ENCODE measurements around the gene PLOD1.
"Not testable (repeated sequence)": the region's sequence is repeated elsewhere in the genome, so short reads cannot be mapped to it uniquely, and the experiment has no call there.

Gene PLOD1

DNA sequence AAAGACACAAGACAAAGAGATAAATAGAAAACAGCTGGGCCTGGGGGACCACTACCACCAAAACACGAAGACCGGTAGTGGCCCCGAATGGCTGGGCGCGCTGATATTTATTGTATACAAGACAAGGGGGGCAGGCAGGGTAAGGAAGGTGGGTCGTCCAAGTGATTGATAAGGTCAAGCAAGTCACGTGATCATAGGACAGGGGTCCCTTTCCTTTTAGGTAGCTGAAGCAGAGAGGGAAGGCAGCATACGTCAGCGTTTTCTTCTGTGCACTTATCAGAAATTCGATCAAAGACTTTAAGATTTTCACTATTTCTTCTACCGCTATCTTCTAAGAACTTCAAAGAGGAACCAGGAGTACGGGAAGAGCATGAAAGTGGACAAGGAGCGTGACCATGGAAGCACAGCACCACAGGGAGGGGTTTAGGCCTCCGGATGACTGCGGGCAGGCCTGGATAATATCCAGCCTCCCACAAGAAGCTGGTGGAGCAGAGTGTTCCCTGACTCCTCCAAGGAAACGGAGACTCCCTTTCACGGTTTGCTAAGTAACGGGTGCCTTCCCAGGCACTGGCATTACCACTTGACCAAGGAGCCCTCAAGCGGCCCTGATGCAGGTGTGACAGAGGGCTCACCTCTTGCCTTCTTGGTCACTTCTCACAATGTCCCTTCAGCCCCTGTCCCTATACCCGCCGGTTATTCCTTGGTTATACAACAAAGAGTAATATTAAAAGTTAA lies 21.9 kb upstream of the PLOD1 start:
- not testable (repeated sequence) for FAIRE-seq

DNA sequence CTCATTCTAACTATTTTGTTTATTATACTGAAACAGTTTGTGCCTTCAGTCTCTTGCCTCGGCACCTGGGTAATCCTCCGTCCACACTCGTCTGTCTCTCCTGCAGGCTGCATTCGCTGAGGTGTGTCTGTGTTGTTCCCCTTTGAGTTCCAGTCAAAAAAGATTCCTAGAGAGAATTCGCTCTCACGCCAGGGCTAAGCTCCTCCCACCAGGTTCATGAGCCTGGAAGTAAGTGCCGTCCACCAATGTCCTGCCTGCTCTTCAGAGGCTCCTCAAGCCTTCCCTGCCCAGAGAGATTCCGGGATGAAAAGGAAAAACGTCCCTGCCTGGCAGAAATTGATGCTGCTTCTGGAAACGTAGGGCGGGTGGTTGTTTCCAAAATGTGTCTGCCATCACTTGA lies 21.2 kb upstream of the PLOD1 start:
- no peak for FAIRE-seq

DNA sequence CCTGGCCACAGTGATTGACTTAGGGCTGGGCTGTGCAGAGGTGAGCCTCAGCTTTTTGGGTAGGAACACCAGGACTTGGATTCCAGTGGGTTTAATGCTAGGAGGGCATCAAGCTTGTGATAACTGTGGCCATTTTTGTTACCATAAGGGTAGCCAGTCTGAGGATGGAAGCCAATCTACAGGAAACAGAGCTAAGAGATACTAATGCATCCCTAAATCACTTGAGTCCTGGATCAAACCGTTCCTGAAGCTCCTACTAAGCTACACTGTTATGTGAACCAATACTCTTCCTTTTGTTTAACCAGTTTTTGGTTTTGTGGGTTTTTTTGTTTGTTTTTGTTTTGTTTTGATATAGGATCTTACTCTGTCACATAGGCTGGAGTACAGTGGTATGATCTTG lies 20.5 kb upstream of the PLOD1 start:
- FAIRE-seq = no peak

DNA sequence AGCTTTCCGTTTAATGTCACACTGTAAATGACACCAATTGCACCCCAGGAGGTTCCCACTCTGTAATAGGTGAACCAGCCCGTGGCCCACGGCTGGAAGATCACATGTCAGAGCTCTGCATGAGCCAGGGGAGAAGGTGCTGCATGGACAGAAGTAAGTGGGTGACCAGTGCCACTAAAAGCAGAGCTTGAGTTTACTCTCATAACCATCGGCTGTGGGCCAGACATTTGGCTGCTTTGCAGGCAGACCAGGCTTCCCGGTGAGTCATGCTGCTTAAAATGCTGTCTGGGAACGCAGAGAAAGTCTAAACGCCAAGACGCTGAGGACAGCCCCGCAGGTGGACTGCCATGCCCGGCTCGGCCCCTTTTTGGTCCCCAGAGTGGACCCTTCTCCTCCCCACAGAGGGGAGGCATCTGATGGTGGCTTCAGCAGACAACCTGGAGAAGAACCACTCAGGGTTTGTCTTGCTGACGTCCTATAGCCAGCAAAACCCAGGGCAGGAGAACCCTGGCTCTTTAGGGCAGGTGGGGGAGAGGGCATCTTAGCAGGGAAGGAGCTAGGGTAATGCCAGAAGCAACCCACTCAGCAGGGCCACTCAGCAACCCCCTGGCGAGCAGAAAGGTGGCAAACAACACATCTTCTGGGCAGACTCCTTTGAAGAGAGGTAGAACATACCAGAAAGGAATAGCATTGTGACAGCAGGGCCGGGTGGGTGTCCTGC lies 15.6 kb upstream of the PLOD1 start:
- no peak for FAIRE-seq

DNA sequence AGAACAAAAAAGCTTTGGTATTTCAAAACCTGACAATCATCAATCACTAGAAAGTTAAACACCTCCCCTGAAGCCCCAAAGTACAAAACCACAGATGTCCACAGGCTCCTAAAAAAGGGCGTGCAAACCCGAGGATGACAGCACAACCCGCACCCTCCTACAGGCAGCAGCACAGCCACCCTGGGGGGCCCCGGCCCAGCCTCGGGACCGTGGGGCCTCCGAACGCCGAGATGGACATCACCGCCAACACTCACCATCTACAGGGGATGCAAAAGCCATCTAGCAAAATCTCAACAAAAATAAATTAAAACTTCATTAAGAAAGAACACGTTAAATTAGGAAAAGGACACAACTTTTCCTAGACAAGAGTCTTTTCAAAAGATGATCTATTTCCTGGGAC lies 14.9 kb upstream of the PLOD1 start:
- FAIRE-seq = no peak

DNA sequence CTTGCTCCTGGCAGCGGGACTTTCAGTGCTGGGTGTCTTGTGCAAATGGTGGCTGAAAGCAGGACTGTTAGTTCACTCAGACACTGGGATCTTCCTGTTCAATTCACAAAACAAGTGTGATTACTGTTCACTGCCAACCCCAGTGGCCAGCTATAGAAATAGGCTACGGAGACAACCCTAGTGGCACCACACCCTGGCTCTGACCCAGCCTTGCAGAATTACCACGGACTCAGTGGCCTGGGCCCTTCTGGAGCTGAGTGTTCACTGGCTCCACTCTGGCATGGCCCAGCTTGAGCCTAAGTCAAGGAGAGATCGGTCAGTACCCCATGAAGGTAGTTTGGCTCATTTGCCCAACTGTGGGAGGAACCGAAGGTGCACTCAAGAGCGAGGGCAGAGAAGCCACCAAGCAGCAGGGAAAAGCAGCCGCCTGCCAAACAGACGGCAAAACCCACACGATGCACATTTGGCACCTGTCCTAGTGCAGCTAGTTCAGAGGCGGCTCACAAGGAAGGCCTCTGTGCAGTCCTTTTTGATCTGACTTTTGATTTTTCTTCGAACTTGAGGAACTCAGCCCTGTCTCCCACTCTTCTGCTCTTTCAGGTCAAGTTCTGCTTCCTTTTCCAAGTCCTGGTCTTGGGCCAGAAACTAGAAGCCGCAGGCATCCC lies 14.1 kb upstream of the PLOD1 start:
- no peak for FAIRE-seq

DNA sequence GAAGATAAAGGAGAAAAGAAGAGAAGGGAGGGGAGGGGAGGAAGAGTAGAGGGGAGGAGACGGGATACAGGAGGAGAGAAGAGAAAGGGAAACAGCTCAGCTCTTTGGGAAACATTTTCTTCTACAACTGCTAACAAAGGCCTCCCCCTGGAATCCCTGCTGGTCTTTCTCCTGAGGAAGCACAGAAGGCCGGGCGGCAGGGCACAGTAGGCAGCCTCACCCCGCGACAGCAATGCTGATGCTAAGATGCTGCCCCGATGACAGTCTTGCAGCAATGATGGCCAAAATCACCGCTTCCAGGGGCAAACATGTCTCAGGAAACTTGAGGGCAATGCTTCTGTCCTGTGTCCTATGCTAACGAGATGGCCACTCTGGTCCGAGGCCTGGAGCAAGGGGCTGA lies 13.5 kb upstream of the PLOD1 start:
- no peak for FAIRE-seq

DNA sequence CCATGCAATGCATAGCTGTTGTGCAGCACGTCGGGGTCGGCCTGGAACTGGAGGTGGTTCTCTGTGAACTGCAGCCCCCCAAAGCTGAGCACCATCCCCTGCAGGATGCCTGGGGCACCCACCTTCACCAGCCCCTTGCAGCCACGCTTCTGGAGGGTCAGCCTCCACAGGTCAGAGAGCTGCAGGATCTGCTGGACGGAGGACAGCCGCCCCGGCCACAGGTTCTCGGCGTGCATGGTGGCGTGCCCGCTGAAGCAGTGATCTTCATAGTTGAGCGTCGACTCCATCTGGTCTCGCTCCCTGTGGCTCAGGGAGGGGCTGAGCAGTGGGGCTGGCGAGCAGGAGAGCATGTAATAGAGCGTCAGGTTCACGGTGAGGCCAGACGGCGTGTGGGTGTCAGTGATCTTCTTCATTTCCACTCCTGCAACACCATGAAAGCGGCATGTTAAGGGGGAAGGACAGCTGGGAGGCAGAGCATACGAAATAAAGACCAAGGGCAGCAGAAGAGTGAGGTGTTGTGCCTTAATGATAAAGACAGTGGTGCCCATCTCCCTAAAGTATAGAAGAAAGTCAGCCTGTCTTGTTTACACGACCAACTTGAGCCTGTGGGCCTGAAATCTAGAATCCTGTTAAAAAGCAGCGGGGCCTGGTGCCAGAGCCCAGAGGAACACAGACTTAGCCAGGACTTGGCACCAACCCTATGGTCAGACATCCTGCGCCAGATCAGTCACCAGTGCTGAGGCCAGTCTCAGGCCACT lies 11.3 kb upstream of the PLOD1 start:
- no peak for FAIRE-seq

DNA sequence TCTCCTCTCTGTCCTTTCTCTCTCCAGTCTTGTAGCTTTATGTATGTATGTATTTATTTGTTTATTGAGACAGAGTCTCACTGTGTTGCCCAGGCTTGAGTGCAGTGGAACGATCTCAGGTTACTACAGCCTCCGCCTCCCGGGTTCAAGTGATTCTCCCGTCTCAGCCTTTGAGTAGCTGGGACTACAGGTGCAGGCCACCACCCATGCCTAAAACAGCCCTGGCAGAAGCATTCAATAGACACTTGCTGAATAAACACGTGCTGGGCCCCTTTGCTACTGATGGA lies 10.7 kb upstream of the PLOD1 start:
- no peak for FAIRE-seq

DNA sequence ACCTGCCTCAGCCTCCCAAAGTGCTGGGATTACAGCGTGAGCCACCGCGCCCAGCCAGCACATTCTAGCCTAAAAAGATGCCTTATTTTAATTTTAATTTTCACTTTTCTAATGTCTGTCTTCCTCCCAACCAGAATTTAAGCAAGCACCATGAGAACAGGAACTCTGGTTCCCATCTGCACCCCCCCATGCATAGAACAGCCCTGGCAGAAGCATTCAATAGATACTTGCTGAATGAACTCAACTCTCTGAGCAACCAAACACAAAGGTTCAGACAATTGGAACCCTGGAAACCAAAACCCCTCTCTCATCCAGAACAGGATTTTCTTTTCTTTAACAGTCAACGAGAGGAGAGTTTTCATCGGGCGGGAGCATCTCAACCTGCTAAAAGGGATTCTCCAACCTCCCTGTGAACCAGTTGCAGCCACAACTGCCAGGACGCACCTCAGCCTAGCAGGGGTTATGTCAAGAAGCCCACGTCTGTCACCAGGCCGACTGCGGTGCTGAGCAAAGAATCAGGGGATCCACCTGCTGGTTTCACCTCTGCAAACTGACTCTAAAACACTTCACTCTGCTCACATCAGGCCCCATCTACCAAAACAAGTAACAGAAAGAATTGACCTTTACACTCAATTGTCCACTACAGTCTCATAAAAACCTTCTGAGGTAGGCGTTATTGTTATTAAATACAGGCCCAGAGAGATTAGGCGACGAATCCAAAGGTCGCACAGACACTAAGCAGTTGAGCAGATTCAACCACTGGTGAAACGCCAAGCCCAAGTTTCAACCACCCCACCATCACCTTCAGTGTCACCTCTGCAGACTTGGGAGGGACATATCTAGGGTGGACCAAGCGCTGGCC lies 10.0 kb upstream of the PLOD1 start:
- no peak for FAIRE-seq

DNA sequence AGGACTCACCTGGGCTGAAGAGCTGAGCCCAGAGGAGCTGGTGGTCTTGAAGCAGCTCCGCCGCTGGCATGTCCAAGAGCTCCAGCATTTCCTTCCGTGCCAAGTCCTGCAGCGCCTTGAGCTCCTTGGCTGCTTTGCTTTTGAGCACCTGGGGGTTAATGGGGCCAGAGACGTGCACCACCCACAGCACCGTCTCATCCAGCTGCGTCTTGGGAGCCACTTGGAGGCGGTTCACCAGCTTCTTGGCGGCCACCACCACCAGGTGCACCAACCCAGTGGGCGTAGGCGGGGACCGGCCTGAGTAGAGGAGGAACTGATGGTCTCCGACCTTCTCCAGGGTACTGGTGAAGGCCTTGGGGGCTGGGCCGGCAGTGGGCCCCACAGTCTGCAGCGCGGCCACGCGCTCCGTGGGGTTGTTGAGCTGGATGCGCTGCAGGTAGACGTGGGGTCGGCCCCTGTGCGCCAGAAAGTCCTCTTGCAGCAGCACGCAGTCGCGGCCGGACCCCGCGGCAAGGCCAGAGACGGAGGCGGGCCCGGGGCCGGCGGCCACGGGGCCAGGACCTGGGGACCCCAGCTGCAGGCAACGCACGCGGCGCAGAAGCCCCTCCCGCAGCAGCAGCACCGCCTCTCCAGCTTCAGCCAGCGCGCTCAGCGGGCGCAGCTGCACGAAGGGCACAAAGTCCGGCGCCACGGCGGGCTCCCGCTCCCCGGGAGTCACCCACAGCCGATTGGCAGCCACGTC lies 9.2 kb upstream of the PLOD1 start:
- not testable (repeated sequence) for FAIRE-seq

DNA sequence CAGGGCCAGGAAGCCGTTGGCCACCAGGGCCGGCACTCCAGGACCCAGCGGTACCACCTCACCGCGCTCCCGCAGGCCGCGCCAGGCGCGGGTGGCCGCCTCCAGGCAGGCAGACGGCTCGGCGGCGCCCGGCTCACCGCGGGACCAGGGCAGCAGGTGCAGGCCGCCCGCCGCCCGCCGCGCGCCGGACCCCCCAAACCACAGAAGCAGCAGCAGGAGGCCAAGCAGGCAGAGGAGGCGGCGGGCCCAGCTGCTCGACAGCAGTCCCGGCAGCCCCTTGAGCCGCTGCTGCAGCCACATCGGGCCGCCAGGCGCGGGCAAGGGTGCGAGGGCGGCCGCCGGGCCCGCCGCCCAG lies 8.6 kb upstream of the PLOD1 start:
- FAIRE-seq = no peak

DNA sequence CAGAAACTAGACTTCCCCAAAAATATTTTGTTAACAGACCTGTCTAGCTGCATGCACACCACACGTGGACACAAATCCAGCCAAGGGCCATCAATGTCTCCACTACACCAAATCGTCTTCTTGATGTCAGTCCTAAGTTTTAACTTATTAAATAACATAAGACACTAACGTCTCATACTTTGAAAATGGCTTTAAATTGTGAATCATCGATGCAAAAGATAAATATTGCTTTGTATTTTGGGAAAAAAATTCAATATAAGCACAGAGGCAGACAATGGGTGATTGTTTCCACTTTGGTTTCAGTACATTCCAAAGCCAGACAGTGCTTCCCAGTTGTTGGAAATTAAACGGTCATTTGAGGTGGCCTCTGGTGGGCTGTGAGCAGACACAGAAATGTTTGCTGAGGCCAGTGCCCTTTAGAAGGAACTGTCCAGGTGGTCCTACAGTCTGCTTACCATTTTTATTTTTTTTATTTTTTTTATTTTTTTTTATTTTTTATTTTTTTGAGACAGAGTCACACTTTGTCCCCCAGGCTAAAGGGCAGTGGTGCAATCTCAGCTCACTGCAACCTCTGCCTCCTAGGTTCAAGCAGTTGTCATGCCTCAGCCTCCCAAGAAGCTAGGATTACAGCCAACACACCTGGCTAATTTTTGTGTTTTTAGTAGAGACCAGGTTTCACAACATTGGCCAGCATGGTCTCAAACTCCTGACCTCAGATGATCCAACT lies 6.5 kb upstream of the PLOD1 start:
- no peak for FAIRE-seq

DNA sequence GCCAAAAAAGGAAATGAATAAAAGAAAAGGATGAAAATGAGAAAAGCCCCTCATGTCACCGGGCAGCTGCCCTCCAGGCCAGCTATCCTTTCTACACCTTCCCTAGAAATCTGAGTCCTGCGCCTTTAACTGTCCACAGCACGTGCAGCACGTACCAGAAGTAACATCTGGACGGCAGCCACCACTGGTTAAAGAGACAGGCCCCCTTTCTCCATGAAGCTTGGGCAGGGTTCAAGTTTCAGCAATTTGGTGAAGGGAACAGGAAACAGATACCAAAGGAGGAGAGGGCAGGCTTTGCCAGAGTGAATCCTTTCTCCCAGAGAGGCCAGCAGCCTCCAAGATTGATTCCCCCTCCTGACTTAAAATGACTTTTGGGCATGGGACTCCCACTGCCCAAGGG lies 4.7 kb upstream of the PLOD1 start:
- no peak for FAIRE-seq

DNA sequence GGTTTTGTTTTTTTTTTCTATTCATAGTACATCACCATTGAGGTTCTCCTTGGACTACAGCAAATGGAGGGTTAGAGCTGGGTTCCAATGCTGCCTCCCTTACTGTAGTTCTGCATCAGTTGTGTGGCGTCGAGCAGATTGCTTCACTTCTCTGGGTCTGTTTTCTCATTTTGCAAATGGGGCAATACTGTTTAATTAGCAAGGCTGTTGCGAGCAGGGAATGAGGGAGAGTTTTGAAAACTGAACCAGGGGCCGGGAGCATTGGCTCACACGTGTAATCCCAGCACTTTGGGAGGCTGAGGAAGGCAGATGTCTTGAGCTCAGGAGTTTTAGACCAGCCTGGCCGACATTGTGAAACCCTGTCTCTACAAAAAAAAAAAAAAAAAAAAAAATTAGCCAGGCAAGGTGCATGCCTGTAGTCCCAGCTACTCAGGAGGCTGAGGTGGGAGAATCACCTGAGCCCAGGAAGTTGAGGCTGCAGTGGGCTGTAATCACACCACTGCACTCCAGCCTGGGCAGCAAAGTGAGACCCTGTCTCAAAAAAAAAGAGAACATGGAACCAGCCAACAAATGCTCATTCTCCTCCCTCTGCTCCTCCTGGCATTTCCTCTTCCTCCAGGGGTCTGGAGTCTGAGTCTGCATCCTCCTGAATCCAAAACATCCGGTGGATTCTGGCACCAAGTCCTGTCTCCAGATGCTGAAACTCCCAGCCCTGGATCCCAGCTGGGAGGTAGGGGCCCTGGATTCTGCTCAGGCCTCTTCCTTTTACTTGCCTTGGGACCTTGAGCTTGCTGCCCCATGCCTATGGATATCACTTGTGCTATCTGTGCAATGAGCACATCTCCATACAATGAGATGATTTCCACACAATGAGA lies 3.7 kb upstream of the PLOD1 start:
- no peak for FAIRE-seq

DNA sequence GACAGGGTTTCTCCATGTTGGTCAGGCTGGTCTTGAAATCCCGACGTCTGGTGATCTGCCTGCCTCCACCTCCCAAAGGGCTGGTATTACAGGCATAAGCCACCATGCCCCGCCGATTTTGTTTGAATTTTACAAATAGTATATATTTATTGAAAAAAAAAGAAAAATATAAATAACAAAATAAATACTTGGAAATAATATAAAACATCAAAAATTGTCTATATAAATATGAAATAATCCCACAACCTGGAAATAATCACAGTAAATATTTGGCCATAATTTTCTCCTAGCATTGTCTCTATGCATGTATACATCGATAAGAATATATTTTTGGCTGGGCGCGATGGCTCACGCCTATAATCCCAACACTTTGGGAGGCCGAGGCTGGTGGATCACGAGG lies 2.7 kb upstream of the PLOD1 start:
- FAIRE-seq = no peak

DNA sequence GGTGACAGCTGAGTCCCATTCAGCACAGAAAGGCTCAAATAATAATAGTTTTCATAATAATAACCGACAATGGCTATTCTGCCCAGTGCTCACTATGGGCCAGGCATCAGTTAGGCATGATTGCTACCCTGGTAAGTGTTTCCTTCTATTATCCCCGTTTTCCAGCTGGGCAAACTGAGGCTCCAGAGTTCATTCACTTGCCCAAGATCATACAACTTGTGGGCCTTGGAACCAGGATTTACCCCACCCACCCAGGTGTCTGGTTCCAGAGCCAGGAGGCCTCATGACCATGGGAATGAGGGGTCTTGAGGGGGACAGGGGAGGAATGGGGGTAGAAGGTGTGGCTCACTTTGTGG lies 518 bp downstream of the PLOD1 start:
- FAIRE-seq = no peak

DNA sequence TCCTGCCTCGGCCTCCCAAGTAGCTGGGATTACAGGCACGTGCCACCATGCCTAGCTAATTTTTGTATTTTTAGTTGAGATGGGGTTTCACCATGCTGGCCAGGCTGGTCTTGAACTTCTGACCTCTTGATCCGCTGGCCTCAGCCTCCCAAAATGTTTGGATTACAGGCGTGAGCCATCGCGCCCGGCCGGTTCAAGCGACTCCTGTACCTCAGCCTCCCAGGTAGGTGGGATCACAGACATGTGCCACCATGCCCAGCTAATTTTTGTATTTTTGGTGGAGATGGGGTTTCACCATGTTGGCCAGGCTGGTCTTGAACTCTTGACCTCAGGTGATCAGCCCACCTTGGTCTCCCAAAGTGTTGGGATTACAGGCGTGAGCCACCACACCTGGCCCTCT lies 1.2 kb downstream of the PLOD1 start:
- FAIRE-seq = not testable (repeated sequence)

DNA sequence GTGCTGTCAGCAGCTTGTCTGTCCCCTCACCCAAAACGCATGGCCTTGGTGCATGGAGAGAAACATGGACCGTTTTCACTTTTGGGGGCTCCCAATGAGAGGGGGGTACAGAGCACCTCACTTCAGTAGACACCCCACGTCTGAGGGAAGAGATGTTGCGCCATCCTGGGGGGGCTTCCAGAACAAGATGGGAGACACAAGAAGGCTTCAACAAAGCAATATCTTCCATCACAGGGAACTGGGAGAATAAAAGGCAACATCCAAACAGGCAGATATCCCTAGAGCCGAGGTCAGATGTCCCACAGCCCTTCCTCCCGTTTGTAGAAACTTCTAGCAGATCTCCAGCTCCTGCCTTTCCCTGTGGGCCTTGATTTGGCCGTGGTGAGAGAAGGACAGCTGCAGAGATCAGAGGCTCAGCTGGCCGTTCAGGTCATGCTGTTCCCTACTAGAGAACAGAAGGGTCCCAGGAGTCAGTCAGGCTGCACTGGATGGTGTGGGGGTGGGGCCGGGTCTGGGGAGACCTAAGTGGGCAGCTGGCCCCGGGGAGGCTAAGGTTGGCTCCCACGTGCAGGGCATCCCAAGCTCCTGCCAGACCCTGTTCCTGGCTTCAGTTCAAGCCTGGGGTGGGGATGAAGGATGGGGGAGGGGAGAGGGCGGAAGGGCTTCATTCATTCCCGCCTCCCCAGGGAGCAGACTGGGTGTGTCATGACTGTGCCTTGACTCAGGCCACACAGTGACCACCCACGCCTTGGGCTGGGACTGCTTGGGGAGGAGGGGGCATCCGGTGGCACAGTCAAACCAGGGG lies 4.4 kb downstream of the PLOD1 start:
- FAIRE-seq = no peak
